ENCODE data around the gene KRTAP1-4. TPM values are rescaled to one million over a fixed set of nuclear protein-coding genes. Genes with fewer than 3 reads are reported as not detected.
"Not testable (repeated sequence)": the region's sequence is repeated elsewhere in the genome, so short reads cannot be mapped to it uniquely, and the experiment has no call there.

The KRTAP1-4 gene
- total and polyA plus RNA-seq, 2 experiments from 2014 or later: not detected

DNA sequence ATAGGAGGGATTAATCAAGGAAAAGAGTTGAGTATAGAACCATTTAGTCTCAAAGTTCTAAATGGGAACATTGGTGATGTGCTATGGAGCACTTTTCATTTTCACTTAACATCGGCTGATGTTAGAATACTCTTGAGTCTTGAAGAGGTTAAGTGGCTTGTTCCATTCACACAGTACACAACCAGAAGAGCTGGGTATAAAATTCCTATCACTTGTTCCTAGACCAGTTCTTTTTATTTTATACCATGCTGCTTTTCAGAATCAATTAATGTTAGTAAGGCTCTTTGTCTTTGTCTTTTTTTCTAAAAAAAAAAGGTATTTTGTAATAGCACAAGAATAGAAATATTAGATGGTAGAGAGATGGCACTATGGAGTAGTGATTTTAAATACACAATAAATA lies 13.0 kb upstream of the KRTAP1-4 start:
- 97% methylated on average over 1 of the region's 1 CpG for WGBS, 2 experiments (ENCODE audit: low coverage in 1 of 2, low lambda C conversion rate in 2 of 2, missing lambda C conversion rate in 2 of 2)
- no peak for DNase-seq
- Histone ChIP-seq H3F3A (ENCODE audit: insufficient read depth) (peaks cover 10% of the 10 kb centered on the region), H3K9me3 (ENCODE audit: low read depth) (no peaks in the 10 kb centered on the region), H3K27me3 (replicated peaks; ENCODE audit: insufficient read depth) (no peaks in the 10 kb centered on the region), H2AFZ (no peak overlapping the region), H4K20me1 (ENCODE audit: insufficient read depth) (no peaks in the 10 kb centered on the region), H3K9ac (no peak overlapping the region), H3K27ac (no peak overlapping the region), H3K36me3 (ENCODE audit: low read depth) (no peaks in the 10 kb centered on the region), H3K79me2 (ENCODE audit: insufficient read depth) (no peaks in the 10 kb centered on the region), H3K4me3 (no peak overlapping the region), H3K4me1 (ENCODE audit: insufficient read depth) (peaks cover 28% of the 10 kb centered on the region), H3K4me2 (ENCODE audit: unreplicated experiment) (no peak overlapping the region), H3K9me2 (ENCODE audit: insufficient read depth) (no peaks in the 10 kb centered on the region)
- in situ Hi-C loops (cut with MboI): no loop called here
- TF ChIP-seq EZH2phosphoT487 (IDR thresholded peaks at IDR 0.05; ENCODE audit: insufficient read depth, low read depth) (no peak), EZH2 (IDR thresholded peaks at IDR 0.05; ENCODE audit: insufficient read depth, poor library complexity, severe bottlenecking) (no peak)

DNA sequence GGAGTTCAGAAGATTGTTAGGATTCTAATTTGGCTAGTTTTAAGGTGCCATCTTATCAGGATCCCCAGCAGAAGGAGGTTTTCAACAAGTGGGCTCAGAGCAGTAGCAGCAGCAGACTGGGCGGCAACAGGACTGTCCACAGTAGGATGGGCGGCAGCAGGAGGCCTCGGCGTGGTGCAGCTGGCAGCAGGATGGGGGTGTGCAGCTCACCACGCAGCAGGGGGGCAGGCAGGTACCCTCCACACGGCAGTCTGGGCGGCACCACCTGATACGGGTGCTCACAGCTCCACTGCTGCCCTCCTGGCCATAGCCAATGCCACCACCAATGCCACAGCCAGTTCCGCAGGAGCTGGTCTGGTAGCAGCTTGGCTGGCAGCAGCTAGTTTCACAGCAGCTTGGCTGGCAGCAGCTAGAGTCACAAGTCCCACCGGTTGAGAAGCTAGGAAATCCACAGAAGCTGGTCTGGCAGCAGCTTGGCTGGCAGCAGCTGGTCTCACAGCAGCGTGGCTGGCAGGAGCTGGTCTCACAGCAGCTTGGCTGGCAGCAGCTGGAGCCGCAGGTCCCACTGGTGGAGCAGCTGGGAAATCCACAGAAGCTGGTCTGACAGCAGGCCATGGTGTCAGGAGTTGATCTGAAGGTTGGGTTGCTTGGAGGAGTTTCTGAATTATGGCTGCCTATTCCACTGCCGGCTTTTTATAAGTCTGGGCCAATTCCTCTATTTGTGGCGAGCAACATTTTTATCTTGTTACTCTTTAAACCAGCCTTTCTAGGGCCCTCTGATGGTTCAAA lies 11.0 kb upstream of the KRTAP1-4 start, which contains the start of gene KRTAP1-1:
TSS of gene KRTAP1-1 (minus strand) at position 668 of the 789 bp plus-strand sequence. CDS start at position 615, 53 bp downstream.
- H3K9me3 ChIP-seq (ENCODE audit: low read depth); H3K36me3 ChIP-seq (ENCODE audit: low read depth); H3K4me2 ChIP-seq (ENCODE audit: unreplicated experiment); H3K79me2 ChIP-seq (ENCODE audit: insufficient read depth); H3F3A ChIP-seq (ENCODE audit: insufficient read depth); H3K4me3 ChIP-seq; H4K20me1 ChIP-seq (ENCODE audit: insufficient read depth); H3K9ac ChIP-seq; in situ Hi-C loops (cut with MboI); H3K27me3 ChIP-seq (replicated peaks; ENCODE audit: insufficient read depth); H3K9me2 ChIP-seq (ENCODE audit: insufficient read depth): not testable (repeated sequence)
- 0 out of 2 replicates have a peak within 1 kb of the TSS, but pooled peaks have one; percentile 15 for H3K27ac ChIP-seq
- H3K4me1 ChIP-seq (ENCODE audit: insufficient read depth): peaks cover 34% of the 10 kb centered on the region
- 67 to 75% methylated on average over 14 of the region's 14 CpGs for WGBS, 2 experiments (ENCODE audit: low coverage in 1 of 2, low lambda C conversion rate in 2 of 2, missing lambda C conversion rate in 2 of 2)
- DNase-seq: peak; percentile 68
- H2AFZ ChIP-seq: peak within 1 kb of the TSS; percentile 80

- H3F3A ChIP-seq (ENCODE audit: insufficient read depth): peaks cover 5% of the 10 kb centered on the region; the same call in 1 of the 2 replicates
- no peak overlapping the region for H3K9ac ChIP-seq
- no peaks in the 10 kb centered on the region for H3K79me2 ChIP-seq (ENCODE audit: insufficient read depth)
- 95 to 97% methylated on average over 2 of the region's 2 CpGs for WGBS, 2 experiments (ENCODE audit: low coverage in 1 of 2, low lambda C conversion rate in 2 of 2, missing lambda C conversion rate in 2 of 2)
- in situ Hi-C loops (cut with MboI): no loop called here
- H3K4me3 ChIP-seq: no peak overlapping the region
- TF ChIP-seq EZH2 (IDR thresholded peaks at IDR 0.05; ENCODE audit: insufficient read depth, poor library complexity, severe bottlenecking) (no peak), EZH2phosphoT487 (IDR thresholded peaks at IDR 0.05; ENCODE audit: insufficient read depth, low read depth) (no peak)
- no peak overlapping the region for H3K27ac ChIP-seq
- H4K20me1 ChIP-seq (ENCODE audit: insufficient read depth): no peaks in the 10 kb centered on the region
- no peaks in the 10 kb centered on the region for H3K9me2 ChIP-seq (ENCODE audit: insufficient read depth)
- peaks cover 34% of the 10 kb centered on the region for H3K4me1 ChIP-seq (ENCODE audit: insufficient read depth)
- H3K27me3 ChIP-seq (replicated peaks; ENCODE audit: insufficient read depth): no peaks in the 10 kb centered on the region
- no peak for DNase-seq
- no peaks in the 10 kb centered on the region for H3K36me3 ChIP-seq (ENCODE audit: low read depth)
- H3K4me2 ChIP-seq (ENCODE audit: unreplicated experiment): no peak overlapping the region
- H2AFZ ChIP-seq: no peak overlapping the region
- H3K9me3 ChIP-seq (ENCODE audit: low read depth): no peaks in the 10 kb centered on the region
Observed at GRCh38 chr17:41037853-41038350, 7.9 kb upstream of the KRTAP1-4 start.

DNA sequence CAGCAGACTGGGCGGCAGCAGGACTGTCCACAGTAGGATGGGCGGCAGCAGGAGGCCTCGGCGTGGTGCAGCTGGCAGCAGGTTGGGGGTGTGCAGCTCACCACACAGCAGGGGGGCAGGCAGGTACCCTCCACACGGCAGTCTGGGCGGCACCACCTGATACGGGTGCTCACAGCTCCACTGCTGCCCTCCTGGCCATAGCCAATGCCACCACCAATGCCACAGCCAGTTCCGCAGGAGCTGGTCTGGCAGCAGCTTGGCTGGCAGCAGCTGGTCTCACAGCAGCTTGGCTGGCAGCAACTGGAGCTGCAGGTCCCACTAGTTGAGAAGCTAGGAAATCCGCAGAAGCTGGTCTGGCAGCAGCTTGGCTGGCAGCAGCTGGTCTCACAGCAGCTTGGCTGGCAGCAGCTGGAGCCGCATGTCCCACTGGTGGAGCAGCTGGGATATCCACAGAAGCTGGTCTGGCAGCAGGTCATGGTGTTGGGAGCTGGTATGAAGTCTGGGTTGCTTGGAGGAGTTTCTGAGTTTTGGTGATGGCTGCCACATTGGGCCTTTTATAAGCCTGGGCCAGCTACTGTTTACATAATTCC lies 4.4 kb upstream of the KRTAP1-4 start, which contains the start of gene KRTAP1-3:
TSS of gene KRTAP1-3 (minus strand) at position 529 of the 590 bp plus-strand sequence. CDS start at position 476, 53 bp downstream.
- H3K27me3 ChIP-seq (replicated peaks; ENCODE audit: insufficient read depth); DNase-seq; H3K4me2 ChIP-seq (ENCODE audit: unreplicated experiment); H3K36me3 ChIP-seq (ENCODE audit: low read depth); H3F3A ChIP-seq (ENCODE audit: insufficient read depth); H4K20me1 ChIP-seq (ENCODE audit: insufficient read depth); H3K9me2 ChIP-seq (ENCODE audit: insufficient read depth); in situ Hi-C loops (cut with MboI); H3K9ac ChIP-seq; H3K9me3 ChIP-seq (ENCODE audit: low read depth); H2AFZ ChIP-seq; H3K4me3 ChIP-seq; H3K79me2 ChIP-seq (ENCODE audit: insufficient read depth); H3K27ac ChIP-seq: not testable (repeated sequence)
- peaks cover 18% of the 10 kb centered on the region for H3K4me1 ChIP-seq (ENCODE audit: insufficient read depth)
- WGBS, 2 experiments (ENCODE audit: low coverage in 1 of 2, low lambda C conversion rate in 2 of 2, missing lambda C conversion rate in 2 of 2): 92 to 95% methylated on average over 9 to 10 of the region's 10 CpGs

All from GM23248 (cell line).